Measurements from ENCODE around the gene B4GALT2.

The B4GALT2 gene

GRCh38 chr1:43980255-43981134 is 1.5 kb downstream of the B4GALT2 start:
- in situ Hi-C loops (cut with MboI; ENCODE audit: low pct_unique_long_range_greater_than_20kb, low sequenced_read_pairs), result no loop called here
- DNase-seq, result no peak

DNA sequence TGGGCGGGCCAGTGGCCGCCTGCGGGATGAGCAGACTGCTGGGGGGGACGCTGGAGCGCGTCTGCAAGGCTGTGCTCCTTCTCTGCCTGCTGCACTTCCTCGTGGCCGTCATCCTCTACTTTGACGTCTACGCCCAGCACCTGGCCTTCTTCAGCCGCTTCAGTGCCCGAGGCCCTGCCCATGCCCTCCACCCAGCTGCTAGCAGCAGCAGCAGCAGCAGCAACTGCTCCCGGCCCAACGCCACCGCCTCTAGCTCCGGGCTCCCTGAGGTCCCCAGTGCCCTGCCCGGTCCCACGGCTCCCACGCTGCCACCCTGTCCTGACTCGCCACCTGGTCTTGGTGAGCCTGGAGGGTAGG is 2.1 kb downstream of the B4GALT2 start:
- no peak for DNase-seq
- in situ Hi-C loops (cut with MboI; ENCODE audit: low pct_unique_long_range_greater_than_20kb, low sequenced_read_pairs), result no loop called here

DNA sequence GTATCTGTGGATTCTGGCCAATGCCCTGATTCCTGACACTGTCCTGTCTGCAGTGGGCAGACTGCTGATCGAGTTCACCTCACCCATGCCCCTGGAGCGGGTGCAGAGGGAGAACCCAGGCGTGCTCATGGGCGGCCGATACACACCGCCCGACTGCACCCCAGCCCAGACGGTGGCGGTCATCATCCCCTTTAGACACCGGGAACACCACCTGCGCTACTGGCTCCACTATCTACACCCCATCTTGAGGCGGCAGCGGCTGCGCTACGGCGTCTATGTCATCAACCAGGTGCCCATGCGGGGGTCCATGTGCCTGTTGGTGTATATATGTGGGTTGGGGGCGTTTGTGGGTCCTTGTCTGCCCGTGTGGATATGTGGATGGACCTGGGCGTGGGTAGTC is 2.6 kb downstream of the B4GALT2 start:
- DNase-seq, result no peak
- in situ Hi-C loops (cut with MboI; ENCODE audit: low pct_unique_long_range_greater_than_20kb, low sequenced_read_pairs), result no loop called here

DNA sequence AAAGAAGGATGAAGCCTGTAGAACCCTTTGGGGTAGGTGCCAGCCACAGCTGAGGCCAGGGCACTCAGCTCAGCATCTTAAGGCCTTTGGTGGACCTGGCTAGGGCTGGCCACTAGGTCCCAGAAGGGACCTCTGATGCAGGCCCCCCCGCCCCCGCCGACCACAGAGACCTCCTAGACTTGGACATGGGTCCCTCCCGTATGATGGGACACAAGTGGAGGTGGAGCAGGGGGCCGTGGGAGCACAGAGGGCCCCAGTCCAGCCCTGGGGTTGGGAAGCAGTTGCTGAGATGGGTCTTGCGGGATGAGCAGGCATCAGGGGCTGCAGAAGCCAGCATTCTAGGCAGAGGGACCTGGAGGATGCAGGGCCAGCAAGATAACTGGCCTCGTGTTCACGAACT is 3.2 kb downstream of the B4GALT2 start:
- in situ Hi-C loops (cut with MboI; ENCODE audit: low pct_unique_long_range_greater_than_20kb, low sequenced_read_pairs), result no loop called here

DNA sequence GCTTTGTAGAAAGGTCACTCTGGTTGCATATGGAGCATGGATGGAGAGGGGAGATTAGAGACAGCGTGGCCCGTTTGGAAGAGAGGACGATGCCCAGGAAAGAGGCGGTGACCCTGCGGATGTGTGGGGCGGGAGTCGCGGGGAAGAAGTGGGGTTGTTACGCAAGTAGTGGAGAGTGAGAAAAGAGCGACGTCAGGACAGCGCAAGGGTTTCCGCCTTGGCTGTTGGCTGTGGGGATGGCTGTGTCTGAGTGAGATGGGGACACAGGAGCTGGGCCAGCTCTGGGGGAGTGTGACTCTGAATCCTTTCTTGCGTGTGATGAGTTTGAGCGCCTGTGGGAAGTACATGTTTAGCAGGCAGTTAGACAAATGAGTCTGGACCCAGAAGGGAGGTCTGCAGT is 3.8 kb downstream of the B4GALT2 start:
- in situ Hi-C loops (cut with MboI; ENCODE audit: low pct_unique_long_range_greater_than_20kb, low sequenced_read_pairs), result no loop called here
- DNase-seq, result peak; percentile 24

More for the DNA sequence above, 3.2 kb downstream of the B4GALT2 start:
- DNase-seq, result no peak

DNA sequence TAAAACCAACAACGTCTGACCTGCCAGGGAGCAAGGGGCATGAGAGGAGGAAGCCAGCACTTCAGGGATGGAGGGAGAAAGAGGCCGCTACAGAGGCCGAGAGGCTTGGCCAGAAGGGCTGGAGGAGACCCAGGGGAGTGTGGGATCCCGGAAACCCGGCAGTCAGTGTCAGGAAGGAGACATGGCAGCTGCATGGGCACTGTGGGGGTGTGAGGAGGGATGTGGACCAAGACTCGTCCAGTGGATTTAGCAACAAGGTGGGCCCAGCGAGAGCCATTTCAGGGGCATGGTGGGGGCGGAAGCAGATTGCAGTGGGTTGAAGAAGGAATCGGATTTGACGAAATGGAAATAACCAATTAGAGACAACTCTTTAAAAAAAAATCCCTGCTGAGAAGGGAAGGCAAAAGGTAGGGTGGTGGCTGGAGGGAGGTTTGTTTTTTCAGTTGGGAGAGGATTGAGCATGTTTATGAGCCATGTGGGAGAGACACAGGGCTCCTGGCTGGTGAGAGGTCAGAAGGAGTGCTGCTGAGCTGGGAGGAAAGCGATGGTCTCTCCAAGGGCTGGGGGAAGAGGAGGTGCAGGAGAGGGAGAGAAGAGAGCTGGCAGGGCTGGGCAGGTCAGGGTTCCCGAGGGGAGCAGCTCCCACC is 4.4 kb downstream of the B4GALT2 start:
- DNase-seq, result no peak
- in situ Hi-C loops (cut with MboI; ENCODE audit: low pct_unique_long_range_greater_than_20kb, low sequenced_read_pairs), result no loop called here

DNA sequence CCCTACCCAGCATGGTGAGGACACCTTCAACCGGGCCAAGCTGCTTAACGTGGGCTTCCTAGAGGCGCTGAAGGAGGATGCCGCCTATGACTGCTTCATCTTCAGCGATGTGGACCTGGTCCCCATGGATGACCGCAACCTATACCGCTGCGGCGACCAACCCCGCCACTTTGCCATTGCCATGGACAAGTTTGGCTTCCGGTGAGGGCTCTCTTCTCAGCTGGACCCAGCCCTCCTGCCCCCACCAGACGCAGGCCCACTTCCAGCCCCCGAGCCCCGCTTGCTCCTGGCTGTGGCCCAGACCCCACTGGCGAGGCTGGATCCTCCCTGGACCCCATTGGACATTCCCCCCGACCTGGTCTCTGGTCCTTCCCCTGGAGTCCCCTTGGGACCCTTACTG is 5.8 kb downstream of the B4GALT2 start:
- in situ Hi-C loops (cut with MboI; ENCODE audit: low pct_unique_long_range_greater_than_20kb, low sequenced_read_pairs), result no loop called here
- no peak for DNase-seq

DNA sequence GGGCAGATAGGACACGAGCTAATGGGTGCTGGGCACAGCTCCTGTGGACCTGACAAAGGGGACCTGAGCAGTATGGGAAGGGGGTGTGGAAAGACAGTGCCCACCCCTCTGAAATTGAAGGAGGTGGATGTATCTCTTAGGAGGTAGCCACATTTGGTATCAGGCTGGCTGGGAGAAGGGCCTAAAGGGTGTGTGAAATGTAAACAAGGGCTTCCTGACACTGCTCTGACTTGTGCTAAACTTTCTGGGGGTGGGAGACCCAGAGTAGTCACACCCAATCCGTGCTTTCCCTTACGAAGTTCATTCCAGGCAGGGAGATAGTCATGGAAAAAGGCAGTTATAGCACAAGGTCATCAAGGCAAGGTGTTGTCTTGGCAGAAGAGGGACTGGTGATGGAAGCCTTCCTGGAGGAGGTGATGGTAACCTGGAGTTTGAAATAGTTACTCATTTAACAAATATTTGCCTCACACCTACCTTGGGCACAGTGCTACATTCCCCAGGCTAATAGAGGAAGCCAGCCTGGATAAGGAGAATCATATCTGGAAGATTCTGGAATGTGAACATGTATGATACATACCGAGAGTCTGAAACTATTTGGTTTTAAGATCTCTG is 7.1 kb downstream of the B4GALT2 start:
- no peak for DNase-seq
- in situ Hi-C loops (cut with MboI; ENCODE audit: low pct_unique_long_range_greater_than_20kb, low sequenced_read_pairs), result no loop called here

GRCh38 chr1:43986712-43987111 is 7.7 kb downstream of the B4GALT2 start:
- in situ Hi-C loops (cut with MboI; ENCODE audit: low pct_unique_long_range_greater_than_20kb, low sequenced_read_pairs), result no loop called here
- no peak for DNase-seq

GRCh38 chr1:43987159-43987902 is 8.3 kb downstream of the B4GALT2 start:
- in situ Hi-C loops (cut with MboI; ENCODE audit: low pct_unique_long_range_greater_than_20kb, low sequenced_read_pairs), result no loop called here
- no peak for DNase-seq

DNA sequence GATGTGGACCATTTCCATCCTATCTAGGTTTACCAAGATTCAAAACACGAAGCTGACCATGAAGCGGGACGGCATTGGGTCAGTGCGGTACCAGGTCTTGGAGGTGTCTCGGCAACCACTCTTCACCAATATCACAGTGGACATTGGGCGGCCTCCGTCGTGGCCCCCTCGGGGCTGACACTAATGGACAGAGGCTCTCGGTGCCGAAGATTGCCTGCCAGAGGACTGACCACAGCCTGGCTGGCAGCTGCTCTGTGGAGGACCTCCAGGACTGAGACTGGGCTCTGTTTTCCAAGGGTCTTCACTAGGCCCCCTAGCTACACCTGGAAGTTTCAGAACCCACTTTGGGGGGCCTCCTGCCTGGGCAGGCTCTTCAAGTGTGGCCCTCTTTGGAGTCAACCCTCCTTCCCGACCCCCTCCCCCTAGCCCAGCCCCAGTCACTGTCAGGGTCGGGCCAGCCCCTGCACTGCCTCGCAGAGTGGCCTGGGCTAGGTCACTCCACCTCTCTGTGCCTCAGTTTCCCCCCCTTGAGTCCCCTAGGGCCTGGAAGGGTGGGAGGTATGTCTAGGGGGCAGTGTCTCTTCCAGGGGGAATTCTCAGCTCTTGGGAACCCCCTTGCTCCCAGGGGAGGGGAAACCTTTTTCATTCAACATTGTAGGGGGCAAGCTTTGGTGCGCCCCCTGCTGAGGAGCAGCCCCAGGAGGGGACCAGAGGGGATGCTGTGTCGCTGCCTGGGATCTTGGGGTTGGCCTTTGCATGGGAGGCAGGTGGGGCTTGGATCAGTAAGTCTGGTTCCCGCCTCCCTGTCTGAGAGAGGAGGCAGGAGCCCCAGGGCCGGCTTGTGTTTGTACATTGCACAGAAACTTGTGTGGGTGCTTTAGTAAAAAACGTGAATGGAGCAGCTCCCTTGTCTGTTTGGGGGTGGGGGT is 11.5 kb downstream of the B4GALT2 start:
- DNase-seq, result no peak
- in situ Hi-C loops (cut with MboI; ENCODE audit: low pct_unique_long_range_greater_than_20kb, low sequenced_read_pairs), result no loop called here

DNA sequence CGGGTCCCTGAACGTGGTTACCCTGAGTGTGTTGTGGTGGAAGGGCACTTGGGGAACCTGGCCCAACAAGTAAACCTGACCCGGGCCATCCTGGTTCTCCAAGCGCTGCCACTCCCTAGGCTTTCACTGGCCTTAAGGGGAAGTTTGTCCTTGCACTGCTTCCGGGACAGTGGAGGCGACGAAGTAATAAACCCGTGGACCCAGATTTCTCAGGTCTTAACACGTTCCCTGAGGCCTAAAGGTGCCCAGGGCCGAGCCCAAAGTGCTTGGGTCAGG is 12.1 kb downstream of the B4GALT2 start:
- in situ Hi-C loops (cut with MboI; ENCODE audit: low pct_unique_long_range_greater_than_20kb, low sequenced_read_pairs), result no loop called here
- no peak for DNase-seq

DNA sequence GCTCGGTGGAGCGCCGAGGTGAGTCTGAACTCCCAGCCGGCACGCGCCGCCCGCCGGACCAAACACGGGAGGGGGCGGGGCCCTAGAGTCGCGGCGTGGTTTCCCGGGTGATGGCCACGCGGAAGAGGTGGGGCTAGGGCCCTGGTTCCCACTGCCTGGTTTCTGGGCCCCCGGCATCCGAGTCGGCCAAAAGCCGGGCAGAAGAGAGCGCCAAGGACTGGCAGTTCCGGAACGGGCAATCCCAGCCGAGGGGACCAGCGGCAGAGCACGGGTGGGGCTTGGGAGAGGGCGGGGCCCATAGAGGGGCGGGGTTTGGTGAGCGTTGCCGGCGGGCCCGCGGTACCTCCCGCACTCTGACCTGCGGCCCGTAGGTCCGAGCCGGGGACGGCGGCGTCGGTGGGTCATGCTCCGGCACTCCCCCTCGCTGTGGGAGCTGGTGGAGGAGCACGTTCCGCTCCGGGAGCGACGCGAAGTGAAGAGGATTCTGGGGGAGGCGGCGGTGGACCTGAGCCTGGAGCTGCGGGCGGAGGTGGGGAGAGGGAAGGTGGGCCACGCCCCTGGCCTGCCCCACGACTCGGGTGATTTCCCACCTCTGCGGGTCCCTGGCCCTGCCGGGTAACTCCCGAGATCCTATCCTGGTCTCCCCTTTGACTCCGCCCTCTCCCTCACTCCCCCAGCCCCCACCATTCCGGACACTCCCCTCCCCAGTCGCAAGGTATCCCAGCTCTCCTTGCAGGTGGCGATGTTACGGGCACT is 12.6 kb downstream of the B4GALT2 start, which contains the start of gene CCDC24:
Gene CCDC24 (plus strand): TSS at position 124 of the 756 bp plus-strand sequence. CDS start 280 bp downstream, at position 404.
- in situ Hi-C loops (cut with MboI; ENCODE audit: low pct_unique_long_range_greater_than_20kb, low sequenced_read_pairs), result no loop called here
- DNase-seq, result peak; percentile 75

DNA sequence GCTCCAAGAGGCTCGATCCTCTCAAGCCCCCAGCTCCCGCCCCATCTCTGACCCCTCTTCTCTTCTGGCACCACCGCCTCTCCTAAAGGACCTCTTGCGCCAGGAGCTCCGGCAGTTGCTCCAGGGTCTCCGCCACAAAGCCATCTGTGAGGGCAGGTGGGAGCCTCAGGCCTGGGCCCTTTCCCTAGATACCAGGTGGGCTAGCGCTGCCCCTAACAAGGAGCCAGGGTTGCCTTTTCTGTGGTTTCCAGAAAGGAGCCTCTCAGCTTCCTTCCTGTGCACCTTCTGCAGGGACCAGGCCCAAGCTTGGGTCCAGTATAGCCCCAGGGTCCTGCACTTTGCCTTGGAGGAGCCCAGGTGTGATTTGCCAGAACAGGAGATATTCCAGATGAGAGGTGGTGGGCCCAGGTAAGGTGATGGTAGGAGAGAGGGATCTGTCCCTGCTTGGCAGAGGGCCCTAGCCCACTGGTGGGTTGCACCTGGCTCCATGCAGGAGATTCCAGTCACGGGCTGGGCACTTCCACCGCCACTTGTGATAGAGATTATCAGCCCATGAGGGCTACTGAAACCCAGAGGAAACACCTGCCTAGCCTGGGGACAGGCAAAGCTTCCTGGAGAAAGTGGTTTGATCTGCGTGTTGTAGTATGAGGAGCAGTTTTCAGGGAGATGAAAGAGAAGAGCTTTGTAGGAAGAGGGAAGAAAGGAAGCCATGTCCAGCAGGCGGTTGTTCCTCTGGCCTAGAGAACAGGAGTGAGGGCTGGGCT is 13.4 kb downstream of the B4GALT2 start:
- in situ Hi-C loops (cut with MboI; ENCODE audit: low pct_unique_long_range_greater_than_20kb, low sequenced_read_pairs), result no loop called here
- DNase-seq, result no peak

- in situ Hi-C loops (cut with MboI; ENCODE audit: low pct_unique_long_range_greater_than_20kb, low sequenced_read_pairs), result no loop called here
- no peak for DNase-seq
These were observed 14.3 kb downstream of the B4GALT2 start for GRCh38 chr1:43993206-43993914.

- DNase-seq, result no peak
- in situ Hi-C loops (cut with MboI; ENCODE audit: low pct_unique_long_range_greater_than_20kb, low sequenced_read_pairs), result no loop called here
These were observed 15.1 kb downstream of the B4GALT2 start for GRCh38 chr1:43994071-43994470.
